Esophagus squamous epithelium (tissue), 4 donors: Measurements from ENCODE around the gene RAB40C.

Source experiments
- CTCF ChIP-seq, 6 experiments: fragments of 450-650 bp in 4 of 6; fragments of 200-600 bp in 2 of 6; sonication (generic) in 2 of 6; IDR thresholded peaks; one replicate each; pipeline ENCODE4 v1.5.1; 2016 to 2019; ENCODE audit warnings: antibody characterized with exemption in 6 of 6, mild to moderate bottlenecking in 4 of 6, moderate library complexity in 4 of 6
- POLR2A ChIP-seq, 4 donors: fragments of 450-650 bp; IDR thresholded peaks; one replicate each; pipeline ENCODE4 v1.6.1; 2017; ENCODE audit warnings: antibody characterized with exemption in 4 of 4, mild to moderate bottlenecking in 4 of 4, moderate library complexity in 3 of 4

DNA sequence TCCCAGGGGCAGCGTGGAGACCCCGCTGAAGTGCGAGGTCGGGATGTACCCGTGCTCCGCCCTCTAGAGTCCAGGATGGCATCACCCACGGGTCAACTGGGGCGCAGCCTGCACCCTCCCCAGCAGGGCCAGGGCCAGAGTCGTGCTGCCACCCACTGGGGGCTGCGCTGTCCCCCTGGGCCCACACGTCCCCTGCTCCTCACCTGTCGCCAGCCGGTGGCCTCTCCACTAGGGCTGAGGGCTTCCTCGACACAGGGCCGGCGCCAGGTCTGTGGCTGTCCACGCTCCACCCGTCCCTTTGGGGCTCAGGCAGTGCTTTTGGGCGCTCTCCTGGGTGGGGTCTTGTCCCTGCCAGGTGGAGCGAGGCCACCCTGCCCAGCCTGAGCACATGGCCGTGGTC is 41.3 kb upstream of the RAB40C start:
- TF ChIP-seq POLR2A (IDR thresholded peaks at IDR 0.05): no peak
- no peak for TF ChIP-seq CTCF (IDR thresholded peaks at IDR 0.05)
